GM19452 (cell line): ENCODE results near the gene LSAMP.
"Not testable (repeated sequence)": the region's sequence is repeated elsewhere in the genome, so short reads cannot be mapped to it uniquely, and the experiment has no call there.

ENCODE experiments used
- ATAC-seq: cut with Tn5 transposase; IDR thresholded peaks from one replicate; pipeline ENCODE4 v1.9.1; 2021; ENCODE audit not compliant: unreplicated experiment

LSAMP gene

DNA sequence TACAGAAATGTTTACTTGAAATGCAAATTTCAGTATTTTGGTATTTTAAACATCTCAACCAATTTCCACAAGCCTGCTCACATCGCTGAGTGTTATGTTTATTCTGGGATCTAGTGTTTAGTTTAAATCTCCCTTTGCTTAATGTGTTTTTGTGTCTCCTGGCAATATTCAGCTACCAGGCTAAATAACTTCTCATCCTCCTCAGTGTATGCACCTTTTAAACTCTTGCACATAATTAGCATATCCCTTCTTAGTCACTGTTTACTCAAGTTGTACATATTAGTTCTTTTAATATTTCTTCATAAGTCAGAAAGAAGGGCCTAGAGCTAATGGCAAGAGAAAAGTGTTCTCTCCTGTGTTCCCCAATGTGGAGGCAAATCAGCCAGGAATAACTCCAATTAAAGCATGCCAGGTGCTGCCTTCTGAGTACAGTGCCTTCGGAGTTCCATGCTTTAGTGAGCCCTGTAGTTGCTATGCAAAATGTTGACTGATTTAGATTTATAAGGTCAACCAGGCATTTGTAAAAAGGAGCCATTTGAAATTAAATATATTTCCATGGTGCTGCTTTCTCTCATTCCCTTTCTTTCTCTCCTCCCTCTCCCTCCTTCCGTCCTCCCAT lies 587.7 kb downstream of the LSAMP start:
- ATAC-seq = no peak

DNA sequence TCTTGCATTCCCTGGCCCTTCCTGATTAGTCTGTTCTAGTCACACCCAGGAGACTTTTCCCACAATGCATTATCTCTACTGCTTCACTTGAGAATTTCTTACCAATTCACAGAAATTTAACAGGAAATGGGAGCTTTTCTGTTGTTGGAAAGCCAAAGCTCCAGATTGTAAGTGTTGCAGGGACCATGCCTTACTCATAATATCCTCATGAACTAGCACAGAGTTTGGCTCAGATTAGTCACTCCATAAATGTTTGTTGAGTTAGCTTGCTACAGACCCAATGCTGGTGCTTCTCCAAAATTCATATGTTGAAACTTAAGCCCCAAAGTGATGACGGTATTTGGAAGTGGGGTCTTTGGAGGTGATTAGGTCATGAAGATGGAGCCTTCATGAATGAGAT lies 589.4 kb downstream of the LSAMP start:
- ATAC-seq = no peak

DNA sequence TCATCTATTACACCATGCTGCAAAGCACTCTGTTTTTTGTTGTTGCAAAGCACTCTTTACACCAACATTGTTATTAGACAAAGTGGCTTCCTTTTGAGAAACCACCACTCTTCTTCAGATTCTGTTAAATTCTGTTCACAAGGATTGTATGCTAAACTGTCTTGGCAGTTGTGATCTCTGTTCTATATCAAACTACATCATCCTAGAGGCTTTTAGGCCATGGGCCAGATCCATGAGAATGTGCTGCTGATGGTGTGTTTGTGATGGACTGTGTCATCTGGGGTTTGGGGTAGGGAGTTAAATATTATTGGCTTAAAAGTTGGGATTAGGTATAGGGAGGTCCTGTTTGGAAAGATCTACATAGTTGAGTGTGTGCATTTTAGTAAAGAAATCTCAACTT lies 592.2 kb downstream of the LSAMP start:
- no peak for ATAC-seq

DNA sequence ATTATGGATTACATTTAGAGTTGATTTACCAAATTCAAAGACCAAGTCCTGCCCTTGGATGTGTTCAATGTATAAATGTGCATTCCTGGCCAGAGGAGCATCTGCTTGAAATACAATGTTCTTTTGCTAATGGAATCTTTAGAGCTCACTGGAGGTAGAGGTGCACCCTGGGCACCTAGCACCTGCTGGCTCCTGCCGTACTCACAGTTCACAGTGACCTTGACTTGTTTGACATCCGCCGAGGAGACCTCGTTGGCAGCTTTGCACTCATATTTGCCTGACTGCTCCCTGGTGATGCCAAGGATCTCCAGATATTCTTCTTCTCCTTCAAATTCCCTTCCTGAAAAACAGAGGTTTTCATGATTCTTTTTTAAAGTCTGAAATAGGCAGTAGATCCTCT lies 593.0 kb downstream of the LSAMP start:
- no peak for ATAC-seq

DNA sequence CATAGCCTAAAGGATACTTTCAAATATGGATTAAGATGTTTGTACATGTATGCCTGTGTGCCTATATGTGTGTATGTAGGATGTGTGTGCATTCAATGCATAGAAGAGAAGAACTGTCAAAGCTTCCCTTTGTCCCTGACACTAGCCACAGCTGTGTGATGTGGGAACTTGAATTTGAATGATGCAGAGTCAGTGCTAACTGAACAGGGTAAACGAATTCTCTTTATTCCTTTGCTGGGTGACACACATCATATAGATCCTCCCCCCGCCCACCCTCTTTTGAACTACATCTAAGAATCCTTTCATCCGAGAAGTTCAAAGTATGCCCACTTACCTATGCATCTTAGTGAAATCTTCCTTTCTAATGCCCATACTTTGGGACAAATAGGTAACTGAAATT lies 593.7 kb downstream of the LSAMP start:
- no peak for ATAC-seq

DNA sequence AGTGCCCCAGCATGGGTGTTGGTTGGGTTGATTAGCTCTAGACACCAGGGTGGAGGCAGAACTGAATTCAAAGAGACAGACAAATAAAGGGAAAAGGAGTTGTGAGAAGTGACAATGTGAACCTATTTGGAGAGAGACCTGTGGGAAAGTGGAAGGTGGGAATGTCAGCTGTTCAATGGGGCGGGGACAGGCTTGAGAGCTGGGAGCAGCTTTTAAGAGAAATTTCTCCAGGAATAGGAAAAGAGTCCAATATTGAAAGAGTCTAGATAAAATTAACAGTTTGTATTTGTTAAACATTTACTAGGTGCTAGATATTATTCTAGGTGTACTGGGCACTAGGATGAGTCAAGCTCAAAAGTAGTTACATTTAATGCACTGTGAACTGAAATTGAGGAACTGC lies 596.6 kb downstream of the LSAMP start:
- ATAC-seq = no peak

DNA sequence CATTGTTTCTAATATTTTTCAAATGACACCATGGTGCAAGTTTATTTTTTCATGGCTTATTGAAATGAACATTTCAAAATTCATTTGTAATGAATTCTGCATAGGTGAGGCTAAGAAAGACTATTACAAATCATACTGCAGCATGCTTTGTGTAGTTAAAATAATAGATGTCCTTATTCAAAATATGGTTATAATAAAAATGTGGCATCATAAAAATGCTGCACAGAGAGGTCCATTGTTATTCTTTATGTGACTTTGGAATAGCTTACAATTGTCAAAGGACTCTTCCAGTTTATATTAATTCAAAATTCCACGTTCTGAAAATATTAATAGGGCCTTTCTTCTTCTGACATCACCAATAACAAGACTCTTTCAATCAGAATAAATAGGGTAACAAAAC lies 599.3 kb downstream of the LSAMP start:
- no peak for ATAC-seq

DNA sequence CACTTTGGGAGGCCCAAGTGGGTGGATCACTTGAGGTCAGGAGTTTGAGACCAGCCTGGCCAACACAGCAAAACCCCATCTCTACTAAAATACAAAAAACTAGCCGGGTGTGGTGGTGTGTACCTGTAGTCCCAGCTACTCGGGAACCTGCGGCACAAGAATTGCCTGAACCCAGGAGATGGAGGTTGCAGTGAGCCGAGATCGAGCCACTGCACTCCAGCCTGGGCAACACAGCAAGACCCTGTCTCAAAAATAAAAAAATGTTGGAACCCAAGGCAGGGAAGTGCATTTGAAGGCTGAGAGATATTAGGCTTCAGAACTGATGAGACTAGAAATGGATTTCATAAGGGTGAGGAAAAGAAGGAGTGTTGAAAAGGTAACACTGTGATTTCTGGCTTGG lies 600.6 kb downstream of the LSAMP start:
- not testable (repeated sequence) for ATAC-seq

DNA sequence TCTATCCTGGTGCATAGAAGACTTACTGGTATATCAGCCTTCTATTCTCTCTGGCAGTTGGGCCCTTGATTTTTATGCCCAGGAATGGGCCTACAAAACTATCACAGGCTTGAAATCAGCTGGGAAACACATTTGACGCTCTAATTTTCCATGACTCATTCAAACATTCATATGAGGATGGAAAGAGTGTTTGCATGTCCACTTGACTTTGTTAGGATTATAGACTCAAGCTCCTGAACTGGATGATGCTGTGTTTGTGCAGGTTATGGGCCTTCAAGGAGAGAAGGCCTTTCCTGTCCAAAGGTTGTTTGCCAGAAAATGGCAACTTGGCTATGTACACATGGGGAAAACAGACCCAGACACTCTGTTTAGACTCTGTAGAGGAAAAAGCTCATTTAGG lies 602.1 kb downstream of the LSAMP start:
- no peak for ATAC-seq

DNA sequence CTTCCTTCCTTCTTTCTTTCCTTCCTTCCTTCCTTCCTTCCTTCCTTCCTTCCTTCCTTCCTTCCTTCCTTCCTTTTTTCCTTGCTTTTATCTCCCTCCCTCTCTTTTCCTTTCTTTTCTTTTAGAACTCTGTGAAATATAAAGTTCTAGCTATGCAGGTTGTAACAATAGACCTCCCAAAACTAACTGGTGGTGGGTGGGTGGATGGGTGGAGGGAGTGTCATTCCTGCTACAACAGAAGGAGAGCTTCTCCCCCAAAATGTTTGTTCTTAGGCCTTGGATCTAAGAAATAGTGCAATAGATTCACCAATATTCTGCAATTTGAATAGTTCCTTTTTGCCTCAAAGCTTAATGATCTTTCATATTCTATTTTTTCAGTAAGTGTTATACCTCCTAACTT lies 606.0 kb downstream of the LSAMP start:
- ATAC-seq = no peak

DNA sequence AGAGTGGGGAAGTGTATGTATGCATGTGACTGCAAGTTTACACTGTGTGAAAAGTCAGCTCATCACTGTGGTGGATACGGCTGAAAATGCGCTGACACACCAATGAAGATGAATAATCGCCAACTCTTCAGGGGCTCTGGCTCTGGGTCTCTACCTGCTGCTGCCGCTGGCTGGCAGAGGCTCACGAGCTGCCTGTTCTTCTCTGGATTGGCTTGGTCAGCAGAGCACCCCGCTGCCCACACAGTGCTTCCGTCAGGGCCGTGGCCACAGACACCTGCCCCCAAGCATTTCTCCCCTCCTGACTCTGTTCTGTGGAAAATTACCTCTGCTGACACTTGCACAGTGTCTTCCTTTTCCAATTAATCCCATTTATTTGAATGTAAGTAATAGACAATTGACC lies 606.5 kb downstream of the LSAMP start:
- ATAC-seq = no peak

DNA sequence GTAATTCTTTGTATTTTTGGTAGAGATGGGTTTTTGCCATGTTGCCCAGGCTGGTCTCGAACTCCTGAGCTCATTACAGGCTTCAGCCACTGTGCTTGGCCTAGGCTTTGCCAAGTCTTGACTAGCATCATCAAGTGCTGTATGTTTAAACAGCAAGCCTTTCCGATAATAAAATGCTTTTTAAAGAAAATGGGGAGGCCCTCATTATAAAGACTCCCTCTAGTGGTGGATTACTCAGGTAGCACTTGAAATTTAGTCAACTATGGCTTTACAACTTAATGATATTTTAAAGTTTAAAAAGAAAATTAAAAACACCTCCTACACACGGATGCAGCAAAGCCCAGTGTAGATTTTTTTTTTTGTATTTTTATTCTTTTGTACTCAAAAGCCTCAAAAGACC lies 608.3 kb downstream of the LSAMP start:
- ATAC-seq = no peak

DNA sequence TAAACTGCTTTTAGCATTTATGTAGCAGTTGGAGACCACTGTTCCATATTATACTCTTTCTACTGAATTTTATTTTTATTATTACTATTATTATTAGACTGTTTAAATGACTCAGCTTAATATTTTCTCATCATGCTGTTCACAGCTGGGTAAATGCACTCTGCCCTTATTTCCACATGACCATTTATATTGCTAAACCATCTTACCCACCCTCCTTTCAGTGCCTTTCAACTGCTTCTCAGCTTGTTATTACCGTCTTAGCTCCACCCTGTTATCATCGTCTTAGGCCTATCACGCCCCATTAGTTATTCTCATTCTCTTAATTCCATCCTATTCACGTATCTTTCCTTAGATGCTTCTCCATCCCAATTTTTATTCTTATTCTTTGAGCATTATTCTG lies 609.3 kb downstream of the LSAMP start:
- ATAC-seq = no peak

DNA sequence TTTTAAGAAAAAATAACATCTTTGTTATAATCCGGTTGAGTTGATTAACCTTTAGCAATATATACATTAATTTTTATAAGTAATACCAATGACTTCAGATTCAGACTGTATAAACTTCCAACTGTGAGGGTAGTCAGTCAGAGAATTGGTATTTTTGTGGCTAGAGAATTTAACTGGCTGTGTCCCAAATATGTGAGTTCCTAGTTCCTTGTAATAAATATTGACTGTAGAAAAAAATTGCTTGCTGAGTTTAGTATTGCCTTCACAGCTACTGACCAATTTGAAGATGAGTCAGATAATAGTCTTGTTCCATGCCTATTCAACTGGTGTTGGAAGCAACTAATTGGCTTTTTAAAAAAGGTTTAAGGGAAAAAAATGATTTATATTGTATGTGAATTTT lies 611.2 kb downstream of the LSAMP start:
- no peak for ATAC-seq

DNA sequence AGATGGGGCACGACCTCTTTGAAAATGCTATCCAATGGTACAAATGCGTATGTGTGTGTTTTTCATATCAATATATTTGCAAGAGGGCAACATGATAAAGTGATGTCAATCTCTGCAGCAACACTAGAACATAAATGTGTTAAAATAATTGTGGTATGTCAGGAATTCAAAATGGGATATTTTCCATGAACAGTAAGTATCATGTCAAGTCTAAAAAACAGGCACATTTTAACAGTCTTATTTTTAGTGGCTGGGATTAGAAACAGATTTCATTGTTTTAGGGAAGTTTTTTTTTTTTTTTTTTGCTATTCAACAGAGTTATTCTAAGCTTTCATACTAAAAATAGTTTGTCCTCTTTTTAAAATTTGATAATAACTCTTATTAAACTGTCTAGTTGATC lies 612.2 kb downstream of the LSAMP start:
- ATAC-seq = no peak

DNA sequence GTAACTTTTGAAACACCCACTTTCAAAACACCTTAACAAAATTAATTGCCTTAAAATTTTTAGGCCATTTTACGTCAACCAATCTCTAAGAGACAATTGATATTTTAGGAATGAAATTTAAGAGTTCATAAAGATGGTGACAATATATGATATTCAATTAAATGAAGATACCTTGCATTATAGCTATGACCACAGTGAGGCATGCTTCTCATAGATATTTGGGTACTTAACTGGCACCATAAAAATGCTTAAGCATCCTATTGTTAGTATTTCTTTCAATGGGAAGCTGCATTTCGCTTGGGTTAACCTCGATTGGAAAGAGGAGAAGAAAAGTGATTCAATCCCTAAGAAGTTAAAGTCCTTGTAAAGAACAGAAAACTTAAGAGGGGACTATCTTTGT lies 613.0 kb downstream of the LSAMP start:
- ATAC-seq = no peak

DNA sequence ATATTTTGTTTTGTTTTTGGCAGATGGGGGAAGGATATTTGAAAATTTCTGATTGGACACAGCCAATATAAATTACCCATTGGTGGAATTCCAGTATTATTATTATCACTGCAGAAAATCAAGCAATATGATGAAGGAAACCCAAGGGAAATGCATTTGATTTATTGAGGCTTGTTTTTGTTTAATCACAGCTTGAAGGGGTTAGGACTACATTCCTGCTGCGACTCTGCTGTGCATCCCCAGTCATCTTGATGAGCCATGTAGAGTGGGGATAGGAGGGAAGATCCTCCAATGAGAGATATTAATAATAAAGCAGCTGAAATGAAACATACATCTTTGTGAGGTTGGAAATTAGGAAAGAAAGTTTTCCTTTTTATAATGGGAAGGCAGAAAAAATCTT lies 613.4 kb downstream of the LSAMP start:
- ATAC-seq = no peak

DNA sequence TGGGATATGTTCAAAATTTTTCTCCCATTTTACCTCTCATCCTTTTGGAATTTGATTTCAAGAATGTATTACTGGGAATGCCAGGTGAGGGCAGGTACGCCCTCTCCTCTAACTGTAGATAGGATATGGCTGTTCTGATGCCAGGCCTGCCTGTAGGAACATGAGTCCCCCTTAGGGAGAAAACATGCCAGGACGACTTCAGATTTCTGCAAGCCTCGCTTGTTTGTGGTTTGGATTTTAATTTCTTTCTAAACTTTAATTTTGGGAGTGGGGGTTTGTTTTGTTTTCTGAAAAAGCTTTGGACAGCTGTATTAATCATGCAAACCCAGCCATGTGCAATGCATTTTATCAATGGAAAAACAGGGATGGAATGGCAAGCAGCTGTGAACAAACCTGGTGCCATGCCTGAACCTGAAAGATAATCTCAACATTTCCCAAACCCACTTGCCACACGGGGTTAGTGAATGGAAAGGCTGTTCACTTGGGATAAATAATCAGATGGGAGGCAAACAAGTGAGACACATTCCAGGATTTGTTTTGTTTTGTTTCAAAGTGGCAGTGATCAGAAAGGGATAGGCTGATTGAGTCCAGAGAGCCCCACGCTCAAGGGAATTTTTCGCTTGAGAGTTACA lies 614.4 kb downstream of the LSAMP start:
- no peak for ATAC-seq

DNA sequence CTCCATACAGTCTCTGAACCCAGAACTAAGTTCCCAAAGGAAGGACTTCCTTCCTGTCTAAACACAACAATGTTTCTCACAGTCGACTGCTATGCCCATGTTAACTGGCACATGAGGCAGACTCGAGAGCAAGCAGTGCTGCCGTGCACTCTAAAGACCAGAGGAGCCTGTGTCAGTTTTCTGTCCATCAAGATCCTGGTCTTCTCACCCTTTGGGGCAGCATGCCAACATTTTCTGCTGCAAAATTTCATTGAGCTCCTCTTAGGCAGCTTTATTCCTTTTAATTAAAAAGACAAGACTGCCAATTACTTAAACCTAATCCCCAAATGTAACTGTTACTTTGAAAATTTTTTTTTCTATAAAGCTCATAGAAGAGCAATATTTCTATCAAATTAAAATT lies 616.9 kb downstream of the LSAMP start:
- no peak for ATAC-seq

DNA sequence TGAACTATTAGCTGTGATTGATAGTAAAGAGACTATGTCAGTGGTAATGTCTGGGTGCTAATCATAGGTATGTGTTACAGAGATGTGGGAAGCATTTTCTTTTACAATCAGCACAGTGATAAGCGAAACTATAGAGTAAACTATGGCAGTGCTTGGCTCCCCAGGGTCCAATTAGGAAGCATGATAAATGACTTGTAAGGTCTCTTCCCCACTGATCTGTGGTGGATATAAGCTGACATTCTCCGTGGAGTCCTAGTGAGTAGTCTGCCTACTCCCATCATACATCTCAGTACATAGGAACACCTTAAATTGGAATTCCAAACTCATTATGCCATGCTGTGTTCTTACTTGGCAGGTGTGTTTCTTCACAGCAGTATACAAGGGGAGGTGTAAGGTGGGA lies 617.8 kb downstream of the LSAMP start:
- no peak for ATAC-seq

DNA sequence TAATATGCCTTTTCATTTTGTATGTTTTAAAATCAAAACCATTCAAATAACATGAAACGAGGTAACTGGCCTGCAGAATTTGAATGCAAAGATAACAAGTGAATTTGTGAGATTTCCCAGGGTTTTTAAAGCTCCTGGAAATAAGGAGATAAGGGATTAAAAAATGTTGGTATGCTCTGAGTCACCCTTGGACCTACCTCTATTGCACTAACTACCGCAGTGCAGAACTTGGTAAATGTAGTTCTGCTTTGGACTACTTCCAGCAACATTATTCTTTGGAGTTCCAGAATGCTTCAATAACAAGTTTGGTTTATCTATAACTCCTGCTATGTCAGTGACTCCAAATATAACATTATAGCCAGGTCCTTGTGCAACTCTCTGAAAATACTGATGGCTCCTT lies 620.2 kb downstream of the LSAMP start:
- ATAC-seq = no peak

DNA sequence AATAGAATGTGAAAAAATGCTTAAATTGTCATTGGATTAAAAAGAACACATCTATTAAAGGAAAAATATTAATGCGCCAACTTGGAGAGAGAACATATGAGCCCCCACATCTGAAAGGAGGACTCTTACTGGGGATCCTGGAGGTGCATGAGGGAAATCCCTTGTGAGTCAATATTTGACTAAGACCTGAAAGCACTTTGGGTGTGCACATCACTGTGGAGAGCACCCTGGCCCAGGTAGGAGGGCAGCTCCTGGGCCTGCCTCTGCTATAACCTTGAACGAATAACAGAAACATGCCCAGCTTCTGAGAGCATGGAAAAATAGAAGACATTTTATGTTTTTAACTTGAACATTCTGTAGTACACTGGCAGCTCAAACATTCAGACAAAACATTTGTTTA lies 622.2 kb downstream of the LSAMP start:
- no peak for ATAC-seq

DNA sequence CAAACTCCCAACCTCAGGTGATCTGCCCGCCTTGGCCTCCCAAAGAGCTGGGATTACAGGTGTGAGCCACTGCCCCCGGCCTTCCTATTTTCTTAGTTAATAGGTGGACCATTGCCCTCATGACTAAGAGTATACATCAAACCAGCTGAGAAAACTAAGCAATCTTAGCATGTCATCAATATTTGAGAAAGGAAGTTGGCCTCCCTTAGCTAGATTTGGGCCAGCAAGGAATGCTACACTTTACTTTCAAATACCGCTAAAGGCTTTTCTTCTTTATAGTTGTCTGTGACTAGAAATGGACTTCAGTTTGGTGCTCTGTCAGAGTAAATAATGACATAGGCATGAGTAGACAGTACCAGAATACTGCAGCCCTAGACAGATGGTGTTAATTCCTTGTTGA lies 622.7 kb downstream of the LSAMP start:
- no peak for ATAC-seq
